ENCODE measurements around the gene PRKAR1B. TPM values are rescaled to one million over a fixed set of nuclear protein-coding genes. Genes with fewer than 3 reads are reported as not detected.

Gene PRKAR1B
- total RNA-seq, 2 donors from 2014 or later, result 15.6 to 18.4 TPM

- H3K4me1 ChIP-seq (ENCODE audit: control insufficient read depth in 1 of 2, low read depth in 2 of 2), result peaks cover 43 to 86% of the 10 kb centered on the region in 2 donors
- DNase-seq (ENCODE audit: low spot score), result no peak
- no peak for TF ChIP-seq CTCF (IDR thresholded peaks at IDR 0.05)
- no peaks in the 10 kb centered on the region for H3K9me3 ChIP-seq
- ATAC-seq (ENCODE audit: insufficient number of reproducible peaks, low FRiP score, low read depth), result no peak
- H3K4me3 ChIP-seq, result no peak overlapping the region
- peaks cover 54% of the 10 kb centered on the region for H3K36me3 ChIP-seq
- H3K27me3 ChIP-seq (replicated peaks; ENCODE audit: insufficient read depth), result no peaks in the 10 kb centered on the region
- peak overlapping the region; percentile 38 to 49 for H3K27ac ChIP-seq
Observed at GRCh38 chr7:508461-509170, 218.5 kb downstream of the PRKAR1B start.

GRCh38 chr7:507623-508300 lies 219.3 kb downstream of the PRKAR1B start:
- H3K4me3 ChIP-seq, result no peak overlapping the region
- H3K4me1 ChIP-seq (ENCODE audit: control insufficient read depth in 1 of 2, low read depth in 2 of 2), result peaks cover 42 to 85% of the 10 kb centered on the region in 2 donors
- H3K27ac ChIP-seq, result peak overlapping the region; percentile 46 to 49
- ATAC-seq (ENCODE audit: insufficient number of reproducible peaks, low FRiP score, low read depth) (no peak), DNase-seq (ENCODE audit: low spot score) (no peak)
- H3K36me3 ChIP-seq, result peaks cover 54% of the 10 kb centered on the region
- no peaks in the 10 kb centered on the region for H3K9me3 ChIP-seq
- H3K27me3 ChIP-seq (replicated peaks; ENCODE audit: insufficient read depth), result no peaks in the 10 kb centered on the region
- no peak for TF ChIP-seq CTCF (IDR thresholded peaks at IDR 0.05)

GRCh38 chr7:506921-507622 lies 220.0 kb downstream of the PRKAR1B start:
- no peaks in the 10 kb centered on the region for H3K27me3 ChIP-seq (replicated peaks; ENCODE audit: insufficient read depth)
- no peak for DNase-seq (ENCODE audit: low spot score)
- no peak for TF ChIP-seq CTCF (IDR thresholded peaks at IDR 0.05)
- ATAC-seq (ENCODE audit: insufficient number of reproducible peaks, low FRiP score, low read depth), result no peak
- peaks cover 50% of the 10 kb centered on the region for H3K36me3 ChIP-seq
- peaks cover 37 to 79% of the 10 kb centered on the region in 2 donors for H3K4me1 ChIP-seq (ENCODE audit: control insufficient read depth in 1 of 2, low read depth in 2 of 2)
- H3K27ac ChIP-seq, result peak overlapping the region; percentile 46 to 49
- no peaks in the 10 kb centered on the region for H3K9me3 ChIP-seq
- H3K4me3 ChIP-seq, result no peak overlapping the region

GRCh38 chr7:506391-506831 lies 220.7 kb downstream of the PRKAR1B start:
- Histone ChIP-seq H3K27me3 (replicated peaks; ENCODE audit: insufficient read depth) (no peaks in the 10 kb centered on the region), H3K9me3 (no peaks in the 10 kb centered on the region), H3K4me1 (ENCODE audit: control insufficient read depth in 1 of 2, low read depth in 2 of 2) (peaks cover 37 to 72% of the 10 kb centered on the region in 2 donors), H3K27ac (peak overlapping the region; percentile 46 to 49), H3K36me3 (peaks cover 48% of the 10 kb centered on the region), H3K4me3 (no peak overlapping the region)
- no peak for DNase-seq (ENCODE audit: low spot score)
- no peak for TF ChIP-seq CTCF (IDR thresholded peaks at IDR 0.05)
- ATAC-seq (ENCODE audit: insufficient number of reproducible peaks, low FRiP score, low read depth), result no peak

GRCh38 chr7:505171-505570 lies 221.9 kb downstream of the PRKAR1B start:
- TF ChIP-seq CTCF (IDR thresholded peaks at IDR 0.05), result no peak
- ATAC-seq (ENCODE audit: insufficient number of reproducible peaks, low FRiP score, low read depth) (no peak), DNase-seq (ENCODE audit: low spot score) (no peak)
- Histone ChIP-seq H3K4me3 (peak overlapping the region; percentile 20), H3K9me3 (no peaks in the 10 kb centered on the region), H3K27me3 (replicated peaks; ENCODE audit: insufficient read depth) (no peaks in the 10 kb centered on the region), H3K36me3 (peaks cover 54% of the 10 kb centered on the region), H3K27ac (peak overlapping the region; percentile 46 to 74), H3K4me1 (ENCODE audit: control insufficient read depth in 1 of 2, low read depth in 2 of 2) (peaks cover 37 to 79% of the 10 kb centered on the region in 2 donors)

Measured in thoracic aorta (tissue), 2 donors.